ENCODE results near the gene ASPDH. TPM values are rescaled to one million over a fixed set of nuclear protein-coding genes. Genes with fewer than 3 reads are reported as not detected.

Gene ASPDH
- polyA plus RNA-seq, 2 of the 4 experiments (the other 2 are of a cell fraction), result not detected

- no peak for TF ChIP-seq HOXB5 (CRISPR knock-in tag; IDR thresholded peaks at IDR 0.05)
- TF ChIP-seq CTCF (IDR thresholded peaks at IDR 0.05), result no peak
These were observed 43.4 kb upstream of the ASPDH start (continued) for GRCh38 chr19:50557009-50557613.

GRCh38 chr19:50556282-50557008 is 42.7 kb upstream of the ASPDH start:
- no peak for FAIRE-seq
- 0% methylated on average over 18 of the region's 39 CpGs for WGBS (ENCODE audit: missing lambda C conversion rate)
- ChIA-PET POLR2A (interaction anchor here (0.6 to 1.0 kb wide), 5 partner anchors 18 to 199 kb away, joined by 3 to 5 read pairs (median 3); partner anchors contain the start of gene JOSD2), CTCF (interaction anchor here (0.6 to 11.8 kb wide), 67 partner anchors 8 to 409 kb away, joined by 3 to 355 read pairs (median 5); partner anchors contain the start of gene JOSD2)
- no peaks in the 10 kb centered on the region for H3K9me3 ChIP-seq
- peak; percentile 88 to 98 for DNase-seq (ENCODE audit: low read depth in 1 of 2, low spot score in 1 of 2)
- peaks cover 14% of the 10 kb centered on the region for H3K4me1 ChIP-seq
- TF ChIP-seq POLR2A (IDR thresholded peaks at IDR 0.05; ENCODE audit: low read length) (peak; percentile 38), CTCF (IDR thresholded peaks at IDR 0.05) (peak; percentile 100), EHMT2 (IDR thresholded peaks at IDR 0.05; ENCODE audit: low read depth) (no peak), GATA3 (IDR thresholded peaks at IDR 0.05; ENCODE audit: borderline replicate concordance) (no peak), E2F6 (IDR thresholded peaks at IDR 0.05; ENCODE audit: borderline replicate concordance, low read depth) (no peak), PHF8 (IDR thresholded peaks at IDR 0.05; ENCODE audit: borderline replicate concordance, low read depth) (peak; percentile 37; the same call in 1 of the 2 replicates), MAX (IDR thresholded peaks at IDR 0.05) (peak; percentile 72), SMC3 (IDR thresholded peaks at IDR 0.05) (peak; percentile 70), JUN (IDR thresholded peaks at IDR 0.05) (peak in 1 of 2 experiments; percentile 47; a peak in 3 of 5 replicates), EHF (CRISPR knock-in tag; IDR thresholded peaks at IDR 0.05) (no peak), RAD21 (conservative IDR thresholded peaks at IDR 0.05 in 1 of 2, IDR thresholded peaks at IDR 0.05 in 1 of 2) (peak; percentile 44 to 61), FOSB (CRISPR knock-in tag; IDR thresholded peaks at IDR 0.05) (no peak), CHD4 (IDR thresholded peaks at IDR 0.05; ENCODE audit: borderline replicate concordance) (peak; percentile 31; the same call in 1 of the 2 replicates), RFX5 (IDR thresholded peaks at IDR 0.05) (peak; percentile 53; the same call in 1 of the 2 replicates)
- H3K27ac ChIP-seq, result peak overlapping the region; percentile 80 to 89
- ATAC-seq, result peak; percentile 78 to 92
- H3K4me3 ChIP-seq, result peak overlapping the region; percentile 64
- peak overlapping the region; percentile 91 for H3K4me2 ChIP-seq

Measured in A549 (cell line).